SK-N-SH treated with all-trans-retinoic acid at 6 μM for 48 hours (cell line): Measurements from ENCODE around the gene BLM.
"Not testable (repeated sequence)": the region's sequence is repeated elsewhere in the genome, so short reads cannot be mapped to it uniquely, and the experiment has no call there.

ENCODE experiments used
- ATAC-seq: fragments of 200-7000 bp; cut with Tn5 transposase; 3 replicates; pipeline ENCODE4 v1.9.1; 2020; ENCODE audit warnings: mild to moderate bottlenecking, moderate library complexity
- CREB5 ChIP-seq: fragments of 250-450 bp; sonication (Bioruptor Pico); IDR thresholded peaks from 2 replicates; pipeline ENCODE4 v1.5.1; 2020; ENCODE audit warnings: low read depth, mild to moderate bottlenecking, moderate library complexity
- CSDC2 ChIP-seq: fragments of 250-450 bp; sonication (Bioruptor Pico); IDR thresholded peaks from 2 replicates; pipeline ENCODE4 v1.5.0; 2020; ENCODE audit warnings: mild to moderate bottlenecking, moderate library complexity
- ESRRG ChIP-seq: fragments of 250-450 bp; sonication (Bioruptor Pico); IDR thresholded peaks from 2 replicates; pipeline ENCODE4 v1.6.1; 2021; ENCODE audit warnings: mild to moderate bottlenecking
- GLIS3 ChIP-seq: fragments of 250-450 bp; sonication (Bioruptor Pico); IDR thresholded peaks from 2 replicates; pipeline ENCODE4 v1.5.0; 2020; ENCODE audit warnings: mild to moderate bottlenecking, moderate library complexity
- ISL1 ChIP-seq: fragments of 250-450 bp; sonication (Bioruptor Pico); IDR thresholded peaks from 2 replicates; pipeline ENCODE4 v2.1.2; 2022; ENCODE audit warnings: mild to moderate bottlenecking, moderate library complexity
- OSR1 ChIP-seq: fragments of 250-450 bp; sonication (Bioruptor Pico); IDR thresholded peaks from 2 replicates; pipeline ENCODE4 v1.8.0; 2022; ENCODE audit warnings: moderate library complexity, mild to moderate bottlenecking, inconsistent platforms
- PATZ1 ChIP-seq: fragments of 250-450 bp; sonication (Bioruptor Pico); IDR thresholded peaks from 2 replicates; pipeline ENCODE4 v1.8.0; 2020; ENCODE audit warnings: mild to moderate bottlenecking, moderate library complexity, borderline replicate concordance
- POU6F1 ChIP-seq: fragments of 250-450 bp; sonication (Bioruptor Pico); IDR thresholded peaks from 2 replicates; pipeline ENCODE4 v1.8.0; 2021; ENCODE audit warnings: low read depth, mild to moderate bottlenecking, moderate library complexity, borderline replicate concordance
- PPARA ChIP-seq: fragments of 250-450 bp; sonication (Bioruptor Pico); IDR thresholded peaks from 2 replicates; pipeline ENCODE4 v1.5.0; 2020; ENCODE audit warnings: mild to moderate bottlenecking, borderline replicate concordance
- RARB ChIP-seq: fragments of 250-450 bp; sonication (Bioruptor Pico); IDR thresholded peaks from 2 replicates; pipeline ENCODE4 v1.8.0; 2021; ENCODE audit warnings: mild to moderate bottlenecking, moderate library complexity
- SNAI2 ChIP-seq: fragments of 250-450 bp; sonication (Bioruptor Pico); IDR thresholded peaks from 2 replicates; pipeline ENCODE4 v1.5.0; 2020; ENCODE audit warnings: mild to moderate bottlenecking, moderate library complexity
- TCF4 ChIP-seq: fragments of 250-450 bp; sonication (Bioruptor Pico); IDR thresholded peaks from 2 replicates; pipeline ENCODE4 v1.8.0; 2021; ENCODE audit warnings: mild to moderate bottlenecking, moderate library complexity, borderline replicate concordance
- TOX ChIP-seq: fragments of 250-450 bp; sonication (Bioruptor Pico); IDR thresholded peaks from 2 replicates; pipeline ENCODE4 v1.8.0; 2021; ENCODE audit warnings: mild to moderate bottlenecking, moderate library complexity, borderline replicate concordance
- ZC3H10 ChIP-seq: fragments of 250-450 bp; sonication (Bioruptor Pico); IDR thresholded peaks from 2 replicates; pipeline ENCODE4 v1.5.1; 2021; ENCODE audit warnings: mild to moderate bottlenecking, moderate library complexity
- ZFP3 ChIP-seq: fragments of 250-450 bp; sonication (Bioruptor Pico); IDR thresholded peaks from 2 replicates; pipeline ENCODE4 v1.5.0; 2020; ENCODE audit warnings: mild to moderate bottlenecking, moderate library complexity
- ZFP30 ChIP-seq: fragments of 450-650 bp; formaldehyde crosslinking; IDR thresholded peaks from 2 replicates; pipeline ENCODE4 v1.5.0; 2022; ENCODE audit warnings: mild to moderate bottlenecking, moderate library complexity
- ZNF565 ChIP-seq: fragments of 450-650 bp; formaldehyde crosslinking; conservative IDR thresholded peaks from 2 replicates; pipeline ENCODE4 v1.5.0; 2020; ENCODE audit warnings: low read depth, mild to moderate bottlenecking, moderate library complexity
- ZNF70 ChIP-seq: fragments of 450-650 bp; formaldehyde crosslinking; IDR thresholded peaks from 2 replicates; pipeline ENCODE4 v1.5.0; 2020; ENCODE audit warnings: mild to moderate bottlenecking, moderate library complexity
- ZNF8 ChIP-seq: fragments of 450-650 bp; formaldehyde crosslinking; IDR thresholded peaks from 2 replicates; pipeline ENCODE4 v1.5.0; 2020; ENCODE audit warnings: mild to moderate bottlenecking, moderate library complexity
- TF ChIP-seq, protein P1 (sequence below): fragments of 250-450 bp; sonication (Bioruptor Pico); IDR thresholded peaks from 2 replicates; pipeline ENCODE4 v1.5.1; 2021; ENCODE audit warnings: mild to moderate bottlenecking, moderate library complexity
- TF ChIP-seq, protein P2 (sequence below): fragments of 250-450 bp; sonication (Bioruptor Pico); IDR thresholded peaks from 2 replicates; pipeline ENCODE4 v1.5.0; 2020; ENCODE audit warnings: mild to moderate bottlenecking, moderate library complexity

The BLM gene

DNA sequence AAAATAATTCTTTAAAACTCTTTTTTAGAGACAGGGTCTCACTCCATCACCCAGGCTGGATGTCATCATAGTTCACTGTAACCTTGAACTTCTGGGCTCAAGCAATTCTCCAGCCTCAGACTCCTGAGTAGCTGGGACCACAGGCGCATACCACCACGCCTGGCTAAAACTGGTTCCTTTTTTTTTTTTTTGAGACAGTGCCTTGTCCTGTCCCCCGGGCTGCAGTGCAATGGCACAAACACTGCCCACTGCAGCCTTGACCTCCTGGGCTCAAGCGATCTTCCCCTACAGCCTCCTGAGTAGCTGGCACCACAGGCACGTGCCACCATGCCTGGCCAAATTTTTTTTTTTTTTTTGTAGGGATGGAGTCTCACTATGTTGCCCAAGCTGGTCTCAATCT, 127.5 kb downstream of the BLM start:
- no peak; the same call in 1 of the 3 replicates for ATAC-seq
- no peak for TF ChIP-seq ZFP30 (CRISPR knock-in tag)
- TF ChIP-seq ISL1: no peak
- TF ChIP-seq, protein P1, sequence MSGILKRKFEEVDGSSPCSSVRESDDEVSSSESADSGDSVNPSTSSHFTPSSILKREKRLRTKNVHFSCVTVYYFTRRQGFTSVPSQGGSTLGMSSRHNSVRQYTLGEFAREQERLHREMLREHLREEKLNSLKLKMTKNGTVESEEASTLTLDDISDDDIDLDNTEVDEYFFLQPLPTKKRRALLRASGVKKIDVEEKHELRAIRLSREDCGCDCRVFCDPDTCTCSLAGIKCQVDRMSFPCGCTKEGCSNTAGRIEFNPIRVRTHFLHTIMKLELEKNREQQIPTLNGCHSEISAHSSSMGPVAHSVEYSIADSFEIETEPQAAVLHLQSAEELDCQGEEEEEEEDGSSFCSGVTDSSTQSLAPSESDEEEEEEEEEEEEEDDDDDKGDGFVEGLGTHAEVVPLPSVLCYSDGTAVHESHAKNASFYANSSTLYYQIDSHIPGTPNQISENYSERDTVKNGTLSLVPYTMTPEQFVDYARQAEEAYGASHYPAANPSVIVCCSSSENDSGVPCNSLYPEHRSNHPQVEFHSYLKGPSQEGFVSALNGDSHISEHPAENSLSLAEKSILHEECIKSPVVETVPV (CRISPR knock-in tag): no peak
- TF ChIP-seq ZNF8: no peak
- no peak for TF ChIP-seq ZNF565 (CRISPR knock-in tag)
- TF ChIP-seq TOX (CRISPR knock-in tag): no peak
- TF ChIP-seq PPARA (CRISPR knock-in tag): no peak
- no peak for TF ChIP-seq TCF4 (CRISPR knock-in tag)
- no peak for TF ChIP-seq SNAI2
- TF ChIP-seq GLIS3: no peak
- no peak for TF ChIP-seq RARB (CRISPR knock-in tag)
- no peak for TF ChIP-seq CSDC2 (CRISPR knock-in tag)
- no peak for TF ChIP-seq CREB5 (CRISPR knock-in tag)
- TF ChIP-seq OSR1 (CRISPR knock-in tag): no peak
- TF ChIP-seq, protein P2, sequence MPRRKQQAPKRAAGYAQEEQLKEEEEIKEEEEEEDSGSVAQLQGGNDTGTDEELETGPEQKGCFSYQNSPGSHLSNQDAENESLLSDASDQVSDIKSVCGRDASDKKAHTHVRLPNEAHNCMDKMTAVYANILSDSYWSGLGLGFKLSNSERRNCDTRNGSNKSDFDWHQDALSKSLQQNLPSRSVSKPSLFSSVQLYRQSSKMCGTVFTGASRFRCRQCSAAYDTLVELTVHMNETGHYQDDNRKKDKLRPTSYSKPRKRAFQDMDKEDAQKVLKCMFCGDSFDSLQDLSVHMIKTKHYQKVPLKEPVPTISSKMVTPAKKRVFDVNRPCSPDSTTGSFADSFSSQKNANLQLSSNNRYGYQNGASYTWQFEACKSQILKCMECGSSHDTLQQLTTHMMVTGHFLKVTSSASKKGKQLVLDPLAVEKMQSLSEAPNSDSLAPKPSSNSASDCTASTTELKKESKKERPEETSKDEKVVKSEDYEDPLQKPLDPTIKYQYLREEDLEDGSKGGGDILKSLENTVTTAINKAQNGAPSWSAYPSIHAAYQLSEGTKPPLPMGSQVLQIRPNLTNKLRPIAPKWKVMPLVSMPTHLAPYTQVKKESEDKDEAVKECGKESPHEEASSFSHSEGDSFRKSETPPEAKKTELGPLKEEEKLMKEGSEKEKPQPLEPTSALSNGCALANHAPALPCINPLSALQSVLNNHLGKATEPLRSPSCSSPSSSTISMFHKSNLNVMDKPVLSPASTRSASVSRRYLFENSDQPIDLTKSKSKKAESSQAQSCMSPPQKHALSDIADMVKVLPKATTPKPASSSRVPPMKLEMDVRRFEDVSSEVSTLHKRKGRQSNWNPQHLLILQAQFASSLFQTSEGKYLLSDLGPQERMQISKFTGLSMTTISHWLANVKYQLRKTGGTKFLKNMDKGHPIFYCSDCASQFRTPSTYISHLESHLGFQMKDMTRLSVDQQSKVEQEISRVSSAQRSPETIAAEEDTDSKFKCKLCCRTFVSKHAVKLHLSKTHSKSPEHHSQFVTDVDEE (CRISPR knock-in tag): no peak
- no peak for TF ChIP-seq PATZ1 (CRISPR knock-in tag)
- no peak for TF ChIP-seq ZNF70 (CRISPR knock-in tag)
- no peak for TF ChIP-seq ZC3H10 (CRISPR knock-in tag)
- TF ChIP-seq ZFP3 (CRISPR knock-in tag): no peak

DNA sequence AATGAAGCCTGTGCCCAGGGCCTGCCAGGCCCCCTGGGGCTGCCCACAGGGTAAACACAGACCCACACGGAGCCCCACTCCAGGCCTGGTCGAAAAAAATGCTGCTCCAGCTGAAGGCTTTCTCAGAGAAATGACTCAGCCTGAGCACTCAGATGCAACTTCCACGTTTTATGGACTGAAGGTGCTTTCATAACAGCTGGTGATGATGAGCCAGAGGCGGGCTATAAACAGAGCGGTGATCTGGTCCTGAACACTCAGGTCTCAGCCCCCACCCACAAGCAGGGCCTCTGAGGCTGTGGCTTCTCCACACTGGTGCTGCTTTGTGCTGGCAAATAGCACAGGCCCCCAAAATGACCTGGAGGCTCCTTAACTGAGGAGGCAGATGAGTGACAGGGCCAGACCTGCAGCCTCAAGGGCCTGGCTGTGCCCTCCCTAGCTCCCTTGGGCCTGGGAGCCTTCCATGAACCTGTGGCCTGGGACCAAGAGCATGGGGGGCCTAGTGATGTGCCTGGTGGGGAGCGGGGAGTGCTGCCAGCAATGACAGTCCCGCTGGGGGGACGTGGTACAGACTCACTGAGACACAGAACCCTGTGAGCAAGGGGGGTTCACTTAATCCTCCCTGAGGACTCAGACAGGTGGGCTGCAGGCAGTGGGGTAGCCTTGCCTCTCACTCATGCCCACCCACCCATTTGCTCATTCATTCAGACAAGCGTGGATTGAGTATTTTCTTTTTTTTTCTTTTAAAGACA, 128.2 kb downstream of the BLM start:
- TF ChIP-seq TOX (CRISPR knock-in tag) (no peak), PPARA (CRISPR knock-in tag) (no peak), ESRRG (no peak), TCF4 (CRISPR knock-in tag) (no peak), ZNF70 (CRISPR knock-in tag) (no peak), ZNF8 (no peak), SNAI2 (no peak), POU6F1 (no peak), ZFP3 (CRISPR knock-in tag) (no peak), PATZ1 (CRISPR knock-in tag) (no peak)
- peak; percentile 86 for ATAC-seq

- ATAC-seq: not testable (repeated sequence)
These were observed 132.3 kb downstream of the BLM start for GRCh38 chr15:90849424-90849823.
